Activated B cell treated with CpG ODN at 0.5 μM for 24 hours (primary cell): ENCODE measurements around the gene FAM53A. TPM values are rescaled to one million over a fixed set of nuclear protein-coding genes. Genes with fewer than 3 reads are reported as not detected.

ENCODE experiments used
- ATAC-seq: fragments of 200-7000 bp; cut with Tn5 transposase; one replicate; pipeline ENCODE4 v1.10.0; 2021; ENCODE audit warnings: low read depth, mild to moderate bottlenecking, moderate library complexity
- CTCF ChIA-PET: fragments of 350-600 bp; sonication (Branson Sonifier 250); formaldehyde crosslinking; loops from one replicate; lab custom pipeline; 2021; ENCODE audit warnings: antibody characterized with exemption; lab: Charles Lee
- POLR2A ChIA-PET: fragments of 350-600 bp; sonication (Branson Sonifier 250); formaldehyde crosslinking; loops from one replicate; lab custom pipeline; 2021; ENCODE audit warnings: antibody characterized with exemption; lab: Charles Lee
- DNase-seq: peaks from one replicate; pipeline ENCODE4 v3.0.0; 2022
- H3K27ac Mint-ChIP-seq: one replicate; pipeline ENCODE4 v1.8.0; 2020; ENCODE audit warnings: mixed read lengths
- H3K27me3 Mint-ChIP-seq: one replicate; pipeline ENCODE4 v1.8.0; 2021; ENCODE audit warnings: mixed read lengths
- H3K36me3 Mint-ChIP-seq: one replicate; pipeline ENCODE4 v1.8.0; 2021; ENCODE audit warnings: low read depth, mixed read lengths
- H3K4me1 Mint-ChIP-seq: one replicate; pipeline ENCODE4 v1.8.0; 2021; ENCODE audit warnings: mixed read lengths
- H3K4me3 Mint-ChIP-seq: one replicate; pipeline ENCODE4 v1.8.0; 2020; ENCODE audit warnings: mild to moderate bottlenecking, mixed read lengths
- H3K9me3 Mint-ChIP-seq: one replicate; pipeline ENCODE4 v1.8.0; 2020; ENCODE audit warnings: mixed read lengths
- intact Hi-C: fragments of 100-400 bp; cut with micrococcal nuclease; formaldehyde crosslinking; loops from one replicate; pipeline ENCODE4 v1.15.1; 2024
- total RNA-seq: library from RNA; stranded (reverse); gene quantifications from 2 replicates; pipeline ENCODE4 v1.2.3, GENCODE V29; 2022
- TF ChIP-seq, protein P1 (sequence below): fragments of 200-600 bp; IDR thresholded peaks from one replicate; pipeline ENCODE4 v1.8.0; 2022; ENCODE audit warnings: antibody characterized with exemption, mild to moderate bottlenecking

Gene FAM53A
- total RNA-seq, 1 donor from 2014 or later, result 1.2 TPM

- TF ChIP-seq, protein P1, sequence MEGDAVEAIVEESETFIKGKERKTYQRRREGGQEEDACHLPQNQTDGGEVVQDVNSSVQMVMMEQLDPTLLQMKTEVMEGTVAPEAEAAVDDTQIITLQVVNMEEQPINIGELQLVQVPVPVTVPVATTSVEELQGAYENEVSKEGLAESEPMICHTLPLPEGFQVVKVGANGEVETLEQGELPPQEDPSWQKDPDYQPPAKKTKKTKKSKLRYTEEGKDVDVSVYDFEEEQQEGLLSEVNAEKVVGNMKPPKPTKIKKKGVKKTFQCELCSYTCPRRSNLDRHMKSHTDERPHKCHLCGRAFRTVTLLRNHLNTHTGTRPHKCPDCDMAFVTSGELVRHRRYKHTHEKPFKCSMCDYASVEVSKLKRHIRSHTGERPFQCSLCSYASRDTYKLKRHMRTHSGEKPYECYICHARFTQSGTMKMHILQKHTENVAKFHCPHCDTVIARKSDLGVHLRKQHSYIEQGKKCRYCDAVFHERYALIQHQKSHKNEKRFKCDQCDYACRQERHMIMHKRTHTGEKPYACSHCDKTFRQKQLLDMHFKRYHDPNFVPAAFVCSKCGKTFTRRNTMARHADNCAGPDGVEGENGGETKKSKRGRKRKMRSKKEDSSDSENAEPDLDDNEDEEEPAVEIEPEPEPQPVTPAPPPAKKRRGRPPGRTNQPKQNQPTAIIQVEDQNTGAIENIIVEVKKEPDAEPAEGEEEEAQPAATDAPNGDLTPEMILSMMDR, result no peak
- CTCF ChIA-PET, result interaction anchor here (0.7 to 4.2 kb wide), 3 partner anchors 14 to 19 kb away, joined by 3 to 30 read pairs (median 3); no protein-coding TSS in a partner anchor
- POLR2A ChIA-PET, result interaction anchor here (0.7 to 4.2 kb wide), 10 partner anchors 9 to 550 kb away, joined by 3 to 138 read pairs (median 4); partner anchors contain the start of genes FAM53A, LETM1, MXD4 and NSD2
- intact Hi-C loops, result loop anchor here (1.0 to 10.0 kb wide), 9 partner anchors 10 to 1363 kb away; partner anchors contain the start of genes ATP5ME, FAM53A, HTT and HTT-AS
- ATAC-seq (peak; percentile 4), DNase-seq (no peak)
- Mint-ChIP-seq H3K4me3 (peak overlapping the region; percentile 88), H3K36me3 (peaks cover 38% of the 10 kb centered on the region), H3K4me1 (peaks cover 72% of the 10 kb centered on the region), H3K27me3 (no peaks in the 10 kb centered on the region), H3K9me3 (no peaks in the 10 kb centered on the region), H3K27ac (peak overlapping the region; percentile 86)
Measured at GRCh38 chr4:1711571-1712215, 27.6 kb upstream of the FAM53A start.

GRCh38 chr4:1711055-1711570, 27.0 kb upstream of the FAM53A start:
- ATAC-seq, result no peak
- peak overlapping the region; percentile 86 for H3K27ac Mint-ChIP-seq
- H3K4me3 Mint-ChIP-seq, result peak overlapping the region; percentile 88
- CTCF ChIA-PET, result interaction anchor here (1.5 to 4.2 kb wide), 2 partner anchors 12 to 18 kb away, joined by 4 to 30 read pairs; no protein-coding TSS in a partner anchor
- H3K9me3 Mint-ChIP-seq, result no peaks in the 10 kb centered on the region
- POLR2A ChIA-PET, result interaction anchor here (0.7 to 4.2 kb wide), 5 partner anchors 12 to 576 kb away, joined by 7 to 138 read pairs (median 10); partner anchors contain the start of genes NSD2, TACC3 and TMEM129
- intact Hi-C loops, result loop anchor here (10.0 kb wide), 1 partner anchor 1364 kb away; the partner anchor contains the start of genes HTT and HTT-AS
- DNase-seq, result no peak
- H3K27me3 Mint-ChIP-seq, result no peaks in the 10 kb centered on the region
- peaks cover 41% of the 10 kb centered on the region for H3K36me3 Mint-ChIP-seq
- TF ChIP-seq, protein P1, result no peak
- peaks cover 68% of the 10 kb centered on the region for H3K4me1 Mint-ChIP-seq

GRCh38 chr4:1708581-1708980, 24.5 kb upstream of the FAM53A start:
- peak overlapping the region; percentile 18 for H3K27ac Mint-ChIP-seq
- H3K4me3 Mint-ChIP-seq, result peak overlapping the region; percentile 19
- POLR2A ChIA-PET, result interaction anchor here (0.5 to 0.7 kb wide), 2 partner anchors 15 to 297 kb away, joined by 3 to 4 read pairs; no protein-coding TSS in a partner anchor
- no peaks in the 10 kb centered on the region for H3K27me3 Mint-ChIP-seq
- H3K4me1 Mint-ChIP-seq, result peaks cover 43% of the 10 kb centered on the region
- H3K9me3 Mint-ChIP-seq, result no peaks in the 10 kb centered on the region
- H3K36me3 Mint-ChIP-seq, result peaks cover 58% of the 10 kb centered on the region
- ATAC-seq (no peak), DNase-seq (no peak)
- intact Hi-C loops, result no loop called here
- CTCF ChIA-PET, result interaction anchor here (1.2 to 3.6 kb wide), 2 partner anchors 16 to 17 kb away, joined by 3 to 31 read pairs; no protein-coding TSS in a partner anchor
- TF ChIP-seq, protein P1, result no peak

- ChIA-PET CTCF (interaction anchor here (1.6 kb wide), 1 partner anchor 13 kb away, joined by 10 read pairs; no protein-coding TSS in a partner anchor), POLR2A (no interaction called here)
- ATAC-seq, result no peak
- no peak for DNase-seq
- H3K36me3 Mint-ChIP-seq, result peaks cover 67% of the 10 kb centered on the region
- TF ChIP-seq, protein P1, result no peak
- no peaks in the 10 kb centered on the region for H3K9me3 Mint-ChIP-seq
- no peak overlapping the region for H3K4me3 Mint-ChIP-seq
- H3K27me3 Mint-ChIP-seq, result no peaks in the 10 kb centered on the region
- peaks cover 33% of the 10 kb centered on the region for H3K4me1 Mint-ChIP-seq
- intact Hi-C loops, result no loop called here
- no peak overlapping the region for H3K27ac Mint-ChIP-seq
Measured at GRCh38 chr4:1706358-1706757, 22.2 kb upstream of the FAM53A start.

DNA sequence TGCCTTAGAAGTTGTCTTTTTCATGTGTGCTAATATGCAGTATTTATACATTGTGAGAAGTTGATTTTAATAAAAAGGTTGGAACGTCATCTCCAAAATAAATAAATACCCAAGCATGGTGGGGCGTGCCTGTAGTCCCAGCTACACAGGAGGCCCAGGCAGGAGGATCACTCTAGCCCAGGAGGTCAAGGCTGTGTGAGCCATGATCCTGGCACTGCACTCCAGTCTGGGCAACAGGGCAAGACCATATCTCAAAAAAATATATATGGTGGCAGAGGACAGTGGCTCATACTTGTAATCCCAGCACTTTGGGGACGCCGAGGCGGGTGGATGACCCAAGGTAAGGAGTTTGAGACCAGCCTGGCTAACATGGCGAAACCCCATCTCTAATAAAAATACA, 21.6 kb upstream of the FAM53A start:
- H3K4me3 Mint-ChIP-seq, result no peak overlapping the region
- intact Hi-C loops, result no loop called here
- ChIA-PET CTCF (interaction anchor here (1.6 kb wide), 1 partner anchor 13 kb away, joined by 10 read pairs; no protein-coding TSS in a partner anchor), POLR2A (no interaction called here)
- H3K36me3 Mint-ChIP-seq, result peaks cover 64% of the 10 kb centered on the region
- H3K27ac Mint-ChIP-seq, result no peak overlapping the region
- H3K9me3 Mint-ChIP-seq, result no peaks in the 10 kb centered on the region
- peaks cover 26% of the 10 kb centered on the region for H3K4me1 Mint-ChIP-seq
- H3K27me3 Mint-ChIP-seq, result no peaks in the 10 kb centered on the region
- ATAC-seq (no peak), DNase-seq (no peak)
- TF ChIP-seq, protein P1, result no peak
